ENCODE measurements around the gene C1orf21.

C1orf21 gene

GRCh38 chr1:184535191-184535970 is 148.6 kb downstream of the C1orf21 start:
- TF ChIP-seq CTCF (IDR thresholded peaks at IDR 0.05): no peak

GRCh38 chr1:184536246-184536985 is 149.6 kb downstream of the C1orf21 start:
- no peak for TF ChIP-seq CTCF (IDR thresholded peaks at IDR 0.05)

GRCh38 chr1:184539580-184539979 is 152.8 kb downstream of the C1orf21 start:
- no peak for TF ChIP-seq CTCF (IDR thresholded peaks at IDR 0.05)

GRCh38 chr1:184541537-184542152 is 154.8 kb downstream of the C1orf21 start:
- no peak for TF ChIP-seq CTCF (IDR thresholded peaks at IDR 0.05)

GRCh38 chr1:184542291-184542690 is 155.5 kb downstream of the C1orf21 start:
- no peak for TF ChIP-seq CTCF (IDR thresholded peaks at IDR 0.05)

- TF ChIP-seq CTCF (IDR thresholded peaks at IDR 0.05): no peak
Measured at GRCh38 chr1:184545601-184546000, 158.8 kb downstream of the C1orf21 start.

- TF ChIP-seq CTCF (IDR thresholded peaks at IDR 0.05): no peak
Measured at GRCh38 chr1:184552446-184552845, 165.6 kb downstream of the C1orf21 start.
